Occipital lobe (tissue), 2 donors: ENCODE results near the gene GCN1. TPM values are rescaled to one million over a fixed set of nuclear protein-coding genes. Genes with fewer than 3 reads are reported as not detected.

Experiments
- DNase-seq: peaks from one replicate; lab custom pipeline; 2025; lab: John Stamatoyannopoulos, UW
- total RNA-seq: library from RNA; depleted of rRNA; stranded (reverse); fragments of >200 nt; gene quantifications from one replicate; pipeline ENCODE4 v1.2.3, GENCODE V29; 2014

GCN1 gene
- total RNA-seq, 1 donor from 2014 or later = 53.7 TPM

GRCh38 chr12:120098756-120099470, 95.6 kb downstream of the GCN1 start:
- DNase-seq = no peak

- no peak for DNase-seq
These were observed 97.8 kb downstream of the GCN1 start for GRCh38 chr12:120096671-120097202.

DNA sequence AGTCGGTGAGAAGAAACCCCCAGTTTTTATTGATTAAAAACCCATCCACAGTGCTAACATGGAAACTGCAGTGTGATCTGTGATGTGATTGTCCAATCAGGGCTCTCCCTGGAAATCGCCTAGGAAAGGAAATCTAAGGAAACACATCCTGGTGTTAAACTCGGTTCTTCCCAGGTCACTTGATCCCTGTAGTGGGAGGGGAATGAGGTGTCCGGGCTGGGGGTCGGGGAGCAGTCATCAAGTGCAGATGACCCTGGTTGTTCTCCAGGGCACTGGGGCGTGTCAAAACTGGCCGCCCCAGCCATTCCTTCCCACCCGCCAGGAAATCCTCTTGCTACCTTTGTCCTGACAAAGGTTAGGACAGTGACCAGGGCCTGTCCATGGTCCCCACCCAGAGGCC, 98.8 kb downstream of the GCN1 start:
- DNase-seq = no peak

DNA sequence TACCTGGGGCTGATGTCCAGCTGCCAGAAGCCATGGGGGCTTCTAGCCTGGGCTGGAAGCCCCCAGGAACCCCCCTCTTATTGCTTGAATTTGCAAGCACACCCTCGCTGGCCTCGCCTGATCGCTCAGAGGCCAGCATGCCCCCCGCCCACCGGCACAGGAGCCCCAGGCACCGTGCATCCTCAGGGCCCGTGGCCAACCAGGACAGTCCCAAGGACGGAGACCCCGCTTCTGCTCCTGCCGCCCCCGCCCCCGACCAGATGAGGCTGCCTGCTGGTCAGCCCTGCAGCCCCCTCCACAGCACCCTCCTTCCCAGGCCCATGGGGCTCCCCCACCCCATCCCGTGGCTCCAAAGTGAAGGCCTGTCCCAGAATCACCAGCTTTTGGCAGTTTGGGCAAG, 99.2 kb downstream of the GCN1 start:
- DNase-seq = no peak

- DNase-seq = no peak
These were observed 100.0 kb downstream of the GCN1 start for GRCh38 chr12:120094485-120094884.

GRCh38 chr12:120093592-120094355, 100.7 kb downstream of the GCN1 start:
- no peak for DNase-seq

GRCh38 chr12:120093336-120093591, 101.3 kb downstream of the GCN1 start:
- no peak for DNase-seq

GRCh38 chr12:120092551-120093335, 101.8 kb downstream of the GCN1 start:
- DNase-seq = no peak

DNA sequence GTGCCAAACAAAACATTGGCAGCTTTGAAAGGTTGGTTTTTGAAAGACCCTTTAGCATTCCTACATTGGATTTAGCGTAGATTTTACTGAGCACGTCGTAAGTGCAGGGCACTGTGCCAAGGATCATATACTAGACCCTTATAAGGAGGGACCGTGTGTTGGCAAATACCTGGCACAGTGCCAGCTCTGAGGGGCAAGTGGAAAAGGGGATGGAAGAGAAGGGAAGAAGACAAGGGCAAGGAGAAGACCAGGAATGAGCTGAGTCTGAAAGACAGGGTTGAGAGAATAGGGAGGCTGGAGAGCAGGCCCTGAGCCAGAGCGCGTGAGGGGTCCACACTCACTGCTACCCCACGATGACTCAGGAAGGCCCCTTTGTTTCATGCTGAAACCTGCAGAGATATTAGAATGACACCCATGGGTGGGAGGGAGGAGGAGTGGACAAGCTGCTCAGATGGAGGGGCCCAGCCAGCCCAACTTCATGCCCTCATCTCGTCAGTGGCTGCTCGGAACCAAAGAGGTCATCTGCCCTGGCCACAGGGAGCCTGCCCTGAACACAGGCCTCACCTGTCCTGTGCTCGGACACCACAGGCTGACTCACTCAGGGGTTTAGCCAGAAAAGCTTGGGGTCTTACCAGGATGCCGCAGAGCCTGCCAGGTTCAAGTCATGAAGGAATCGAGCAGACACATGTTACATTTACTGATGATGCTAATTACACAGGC, 103.0 kb downstream of the GCN1 start:
- DNase-seq = no peak

DNA sequence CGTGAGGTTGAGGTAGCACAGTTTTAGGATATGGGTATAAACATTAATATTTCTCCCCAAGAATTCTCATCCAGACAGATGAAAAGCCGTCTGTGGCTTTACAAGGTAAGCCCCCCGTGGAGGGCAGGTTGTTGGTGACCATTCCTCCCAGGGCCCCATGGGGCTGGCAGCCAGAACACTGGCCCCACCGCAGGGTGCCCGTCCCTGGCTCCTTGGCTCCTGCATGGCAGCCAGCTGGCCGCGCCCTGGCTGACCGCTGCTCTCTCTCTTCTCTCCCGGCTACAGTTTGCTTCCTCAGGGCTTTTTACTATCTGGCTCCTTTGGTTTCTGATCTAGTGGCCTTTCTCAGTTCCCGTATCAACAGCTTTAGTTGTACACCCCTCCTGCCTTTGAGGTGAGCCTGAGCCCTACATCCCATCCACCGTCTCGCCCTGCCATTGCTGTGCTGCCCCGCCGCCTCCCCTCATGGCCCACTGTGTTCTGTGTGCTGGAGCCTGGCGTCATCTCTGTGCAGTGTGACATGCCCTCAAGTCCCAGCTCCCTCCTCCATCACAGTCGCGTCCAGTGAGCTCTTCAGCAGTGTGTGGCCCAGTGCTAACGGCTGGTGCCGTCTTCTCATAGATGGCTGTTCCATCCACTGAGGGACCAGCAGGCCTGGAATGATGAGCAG, 103.8 kb downstream of the GCN1 start:
- no peak for DNase-seq

DNA sequence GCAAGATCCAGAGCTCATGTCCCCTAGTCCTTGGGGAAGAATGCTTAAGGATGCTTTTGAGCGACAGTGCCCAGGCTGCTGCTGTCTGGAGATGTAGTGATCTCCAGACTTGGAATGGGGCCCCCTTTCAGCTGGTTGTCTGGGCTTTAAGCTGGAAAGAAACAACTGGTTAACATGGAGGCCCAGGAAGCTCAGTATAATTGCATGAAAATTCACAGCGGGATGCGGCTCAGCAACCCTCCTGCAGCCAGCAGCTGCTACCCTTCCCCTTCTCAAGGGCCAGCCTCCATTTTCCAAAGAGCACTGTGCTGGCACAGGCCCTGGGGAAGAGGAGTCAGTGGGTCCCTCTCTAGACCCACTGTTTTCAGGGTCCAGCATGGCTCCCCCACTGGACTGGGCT, 104.3 kb downstream of the GCN1 start:
- DNase-seq = no peak

DNA sequence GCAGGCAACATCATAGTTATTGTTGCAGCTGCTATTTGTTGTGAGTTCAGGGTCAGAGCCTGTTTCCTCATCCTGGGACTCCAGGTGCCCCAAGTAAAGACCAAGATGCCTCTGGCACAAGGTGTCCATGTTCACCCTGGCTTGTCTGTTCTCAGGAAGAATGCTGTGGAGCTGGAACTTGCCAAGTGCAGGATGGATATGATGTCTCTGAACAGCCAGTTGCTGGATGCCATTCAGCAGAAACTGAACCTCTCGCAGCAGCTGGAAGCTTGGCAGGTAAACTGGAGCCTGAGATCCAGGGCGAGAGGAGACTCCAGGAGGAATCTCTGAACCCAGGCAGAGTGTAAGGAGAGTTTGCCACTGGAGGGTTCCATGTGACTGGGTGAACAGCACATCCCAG, 104.7 kb downstream of the GCN1 start:
- no peak for DNase-seq

DNA sequence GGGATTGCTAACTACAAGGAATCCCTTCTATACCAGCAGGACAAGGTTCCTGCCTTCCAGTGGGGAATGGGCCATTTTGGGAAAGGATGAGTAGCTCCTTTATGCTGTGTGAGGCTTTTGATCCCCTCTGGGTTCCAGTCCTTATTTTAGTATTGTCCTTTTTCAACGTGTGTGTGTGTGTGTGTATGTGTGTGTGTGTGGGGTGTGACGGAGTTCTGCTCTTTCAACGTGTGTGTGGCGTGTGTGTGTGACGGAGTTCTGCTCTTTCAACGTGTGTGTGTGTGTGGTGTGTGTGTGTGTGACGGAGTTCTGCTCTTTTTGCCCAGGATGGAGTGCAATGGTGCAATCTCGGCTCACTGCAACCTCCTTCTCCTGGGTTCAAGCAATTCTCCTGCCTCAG, 105.4 kb downstream of the GCN1 start:
- DNase-seq = no peak

DNA sequence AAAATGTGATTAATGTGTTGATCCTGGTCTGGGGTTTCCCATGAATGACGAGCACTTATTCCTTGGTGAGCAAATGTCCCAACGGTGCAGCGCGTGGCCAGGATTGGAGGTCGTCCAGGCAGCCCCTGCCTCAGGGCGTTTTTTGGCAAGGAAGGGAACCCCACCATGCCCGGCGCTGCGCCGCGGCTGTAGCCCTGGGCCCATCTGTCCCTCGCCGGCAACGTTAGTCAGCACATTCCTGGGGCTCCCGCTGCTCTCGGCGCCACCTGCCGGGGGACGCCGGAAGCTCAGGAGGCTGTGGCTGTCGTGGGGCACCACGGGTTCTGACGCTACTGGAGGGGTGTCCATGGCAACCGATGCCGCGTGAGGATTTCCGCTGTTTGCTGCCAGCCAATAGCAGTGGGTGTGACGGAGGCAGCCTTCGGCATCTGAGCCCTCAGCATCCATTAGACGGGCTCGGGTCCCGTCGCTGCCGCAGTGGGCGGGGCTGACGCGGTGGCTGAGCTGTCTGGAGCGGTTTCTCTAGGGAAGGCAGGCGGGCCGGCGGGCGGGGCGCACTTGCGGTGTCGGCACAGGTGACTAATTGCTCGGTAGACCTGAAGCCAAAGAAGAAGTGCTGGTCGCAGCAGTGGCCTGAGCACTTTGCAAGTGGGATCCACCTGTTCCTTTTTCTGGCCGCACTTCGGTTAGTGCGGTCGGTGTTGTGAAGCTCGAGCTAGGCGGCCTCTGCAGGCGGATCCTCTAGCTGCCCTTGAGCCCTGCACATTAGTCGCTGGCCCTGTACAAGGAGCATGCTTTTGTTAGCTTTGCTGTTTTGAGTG, 107.5 kb downstream of the GCN1 start:
- DNase-seq = peak; percentile 99

- no peak for DNase-seq
These were observed 108.4 kb downstream of the GCN1 start for GRCh38 chr12:120085920-120086645.

DNA sequence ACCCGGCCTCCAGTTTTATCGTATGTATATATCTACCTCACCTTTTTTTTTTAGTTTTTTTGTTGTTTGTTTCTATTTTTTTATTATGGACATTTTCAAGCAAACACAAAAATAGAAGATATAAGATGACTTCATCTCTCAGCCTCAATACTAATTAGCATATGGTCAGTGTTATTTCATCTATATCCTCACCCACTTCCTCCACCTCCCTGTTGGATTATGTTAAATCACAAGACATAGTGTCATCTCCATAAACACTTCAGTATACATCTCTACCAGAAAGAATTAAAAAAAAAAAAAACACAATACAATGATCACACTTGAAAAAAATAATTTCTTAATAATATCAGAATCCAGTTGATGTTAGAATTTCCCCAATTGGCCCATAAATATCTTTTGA, 112.9 kb downstream of the GCN1 start:
- no peak for DNase-seq

GRCh38 chr12:120079411-120080400, 114.8 kb downstream of the GCN1 start:
- no peak for DNase-seq

DNA sequence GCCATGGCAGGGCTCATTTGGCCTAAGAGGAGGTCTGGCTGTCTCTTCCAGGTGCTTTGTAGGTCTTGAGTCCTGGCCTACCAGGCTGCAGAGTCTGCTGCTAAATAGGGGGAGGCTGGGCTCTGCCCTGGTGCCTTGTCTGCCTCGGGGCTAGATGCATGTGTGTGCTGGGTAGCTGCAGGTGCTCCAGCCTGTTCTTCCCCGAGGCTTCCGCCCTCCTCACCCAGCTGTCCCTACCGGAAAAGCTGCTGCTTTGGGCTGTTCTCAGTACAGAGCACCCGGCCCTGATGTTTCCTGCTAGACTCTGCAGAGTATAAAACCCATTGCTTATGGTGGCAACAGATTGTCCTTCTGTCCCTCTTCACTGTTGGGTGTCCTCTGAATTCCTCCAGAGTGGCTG, 115.6 kb downstream of the GCN1 start:
- DNase-seq = no peak
